RKO (cell line): Measurements from ENCODE around the gene FSD2.
"Not testable (repeated sequence)": the region's sequence is repeated elsewhere in the genome, so short reads cannot be mapped to it uniquely, and the experiment has no call there.

Source experiments
- DNase-seq: peaks from one replicate; pipeline ENCODE4 v3.0.0-alpha.2; 2016; ENCODE audit warnings: low spot score

The FSD2 gene

DNA sequence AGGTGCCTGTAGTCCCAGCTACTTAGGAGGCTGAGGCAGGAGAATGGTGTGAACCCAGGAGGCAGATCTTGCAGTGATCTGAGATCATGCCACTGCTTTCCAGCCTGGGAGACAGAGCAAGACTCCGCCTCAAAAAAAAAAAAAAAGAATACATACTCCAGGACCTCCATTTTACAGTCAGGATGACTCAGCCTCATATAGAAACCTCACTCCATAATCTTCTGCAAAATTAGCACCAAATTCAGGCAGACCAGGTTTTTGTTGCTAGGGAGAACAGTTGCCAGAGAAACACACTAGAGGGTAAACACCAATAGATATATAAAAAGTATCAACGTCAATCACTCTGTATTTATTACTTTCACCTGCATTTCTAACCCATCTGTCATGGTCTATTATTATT lies 67.9 kb downstream of the FSD2 start:
- DNase-seq = no peak

- no peak for DNase-seq
Measured at GRCh38 chr15:82731527-82731926, 74.3 kb downstream of the FSD2 start.

DNA sequence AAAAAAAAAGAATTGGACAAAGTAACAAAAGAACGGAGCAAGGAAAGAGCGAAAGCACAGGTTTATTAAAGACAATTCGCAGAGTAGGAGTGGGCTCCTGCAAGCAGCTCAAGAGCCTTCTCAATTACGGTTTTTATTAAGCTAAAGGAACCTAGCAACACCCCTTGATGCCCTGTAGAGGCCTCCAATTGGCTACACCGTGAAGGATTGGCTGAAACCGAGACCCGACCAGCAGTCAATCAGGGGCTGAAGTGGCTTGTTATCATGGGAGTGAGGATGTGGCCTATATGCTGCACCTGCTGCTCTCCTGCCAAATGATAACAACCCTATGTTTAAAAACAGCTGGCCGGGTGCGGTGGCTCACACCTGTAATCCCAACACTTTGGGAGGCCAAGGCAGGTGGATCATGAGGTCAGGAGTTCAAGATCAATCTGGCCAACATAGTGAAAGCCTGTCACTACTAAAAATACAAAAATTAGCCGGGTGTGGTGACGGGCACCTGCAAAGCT lies 75.8 kb downstream of the FSD2 start:
- no peak for DNase-seq

- no peak for DNase-seq
Measured at GRCh38 chr15:82726816-82727215, 79.1 kb downstream of the FSD2 start.

GRCh38 chr15:82715003-82715402 lies 90.9 kb downstream of the FSD2 start:
- DNase-seq = no peak

GRCh38 chr15:82714016-82714415 lies 91.9 kb downstream of the FSD2 start:
- DNase-seq = no peak

- DNase-seq = no peak
Measured at GRCh38 chr15:82712036-82712435, 93.8 kb downstream of the FSD2 start.

DNA sequence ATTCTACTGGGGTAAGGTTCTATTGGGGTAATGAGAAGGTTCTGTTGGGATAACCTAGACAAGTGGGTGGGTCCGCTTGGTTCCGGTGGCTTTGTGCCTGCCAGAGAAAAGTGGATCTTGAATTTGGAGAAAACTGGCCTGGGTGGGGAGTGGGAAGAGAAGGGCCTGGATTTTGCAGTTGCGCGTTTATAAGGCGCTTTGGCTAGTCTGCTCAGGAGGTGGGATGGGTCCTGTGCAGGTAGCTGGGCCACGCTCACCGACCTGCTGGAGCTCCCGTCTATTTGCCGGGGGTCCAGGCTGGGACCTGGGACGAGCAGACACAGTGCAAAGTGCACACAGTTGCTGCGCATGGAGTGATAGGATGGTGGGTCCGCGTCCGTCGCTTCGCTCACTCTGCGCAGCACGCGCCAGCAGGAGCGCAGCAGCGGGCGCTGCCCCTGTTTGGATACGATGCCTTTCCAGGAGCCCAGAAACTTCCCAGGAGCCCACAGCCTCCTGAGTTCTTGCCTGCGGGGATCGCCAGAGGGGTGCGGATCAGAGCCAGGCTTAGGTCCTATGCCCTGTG lies 94.9 kb downstream of the FSD2 start:
- no peak for DNase-seq

DNA sequence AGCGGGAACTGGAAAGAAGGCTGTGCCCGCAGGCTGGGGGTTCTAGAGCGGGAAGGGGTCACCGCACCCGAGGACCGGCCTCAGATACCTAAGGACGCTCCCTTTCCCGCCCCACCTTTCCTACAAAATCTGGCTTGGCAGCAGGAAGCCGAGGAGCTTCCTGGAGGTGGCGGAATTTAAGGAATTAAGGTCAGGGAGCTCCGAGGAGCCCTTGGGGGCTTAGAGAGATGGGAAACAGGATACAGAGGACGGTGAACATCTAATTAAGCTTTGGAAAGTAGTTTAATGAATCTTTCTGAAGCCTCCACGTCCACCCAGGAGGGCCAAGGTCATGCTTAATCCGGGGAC lies 95.7 kb downstream of the FSD2 start:
- no peak for DNase-seq

DNA sequence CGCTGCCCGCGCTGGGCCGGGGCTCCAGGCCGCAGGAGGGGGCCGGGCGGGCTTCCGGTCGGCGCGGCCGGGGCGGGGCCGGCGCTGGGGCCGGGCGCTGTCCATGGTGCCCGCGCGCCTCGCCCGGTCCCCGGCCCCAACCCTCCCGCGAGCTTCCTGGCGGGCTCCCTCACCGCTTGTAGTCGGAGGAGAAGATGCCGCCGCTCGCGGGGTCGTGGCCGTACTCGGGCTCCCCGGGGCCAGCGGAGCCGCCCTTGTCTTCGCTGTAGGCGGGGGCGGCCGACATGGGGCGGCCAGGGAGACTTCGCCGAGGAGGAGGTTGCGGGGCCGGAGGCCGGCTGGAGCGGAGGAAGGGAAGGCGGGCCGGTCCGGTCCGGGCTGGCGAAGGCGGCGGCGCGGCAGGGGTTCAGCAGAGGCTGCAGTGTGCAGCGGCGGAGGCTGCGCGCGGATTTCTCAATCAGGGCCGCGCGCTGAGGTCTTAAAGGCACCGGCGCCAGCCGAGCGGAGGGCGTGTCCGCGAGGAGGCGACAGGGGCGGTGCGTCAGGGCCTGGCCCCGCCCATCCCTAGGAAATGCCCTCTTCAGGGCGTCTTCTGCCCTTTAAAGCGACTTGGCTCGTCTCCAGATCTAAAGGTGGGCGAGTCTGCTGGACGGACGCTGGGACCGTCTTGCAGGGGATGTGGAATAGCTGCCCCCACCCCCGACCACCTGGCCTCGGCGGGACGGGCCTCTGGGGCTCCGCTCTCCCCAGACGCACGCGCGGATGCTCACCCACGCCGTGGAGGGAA lies 96.3 kb downstream of the FSD2 start, which contains the start of gene AP3B2:
Gene AP3B2, minus strand, starts transcription at position 455 of the 787 bp plus-strand sequence. Its CDS starts 169 bp downstream, at position 286.
- no peak for DNase-seq

DNA sequence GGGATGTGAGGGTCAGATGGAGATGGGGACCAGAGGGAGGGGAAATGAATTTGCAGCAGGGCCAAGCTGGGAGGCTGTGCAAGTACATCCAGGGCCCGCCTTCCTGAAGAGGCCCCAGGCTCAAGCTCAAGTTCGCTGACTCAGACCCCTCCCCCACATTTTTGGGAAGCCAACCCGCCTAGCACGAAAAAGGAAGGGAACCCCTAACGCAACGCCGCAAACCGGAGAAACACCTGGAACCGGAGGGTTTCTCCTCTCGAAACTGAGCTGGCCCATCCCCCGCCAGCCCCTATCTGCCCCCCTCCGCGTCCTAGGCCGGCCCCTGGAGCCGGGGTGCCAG lies 96.8 kb downstream of the FSD2 start:
- no peak for DNase-seq

DNA sequence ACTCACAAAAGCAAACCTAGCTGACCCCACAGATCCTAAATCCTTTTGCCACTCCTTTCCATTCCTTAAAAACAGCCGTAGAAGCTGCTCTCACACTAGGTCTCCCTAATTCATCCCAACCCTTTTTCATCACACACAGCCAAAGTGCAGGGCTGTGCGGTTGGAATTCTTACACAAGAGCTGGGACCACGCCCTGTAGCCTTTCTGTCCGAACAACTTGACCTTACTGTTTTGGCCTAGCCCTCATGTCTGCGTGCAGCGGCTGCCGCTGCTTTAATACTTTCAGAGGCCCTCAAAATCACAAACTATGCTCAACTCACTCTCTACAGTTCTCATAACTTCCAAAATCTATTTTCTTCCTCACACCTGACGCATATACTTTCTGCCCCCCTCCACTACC lies 100.0 kb downstream of the FSD2 start:
- not testable (repeated sequence) for DNase-seq
